ENCODE results near the gene ARNT2.
A peak's percentile ranks its signal among the peaks of the same experiment; 100 is the strongest.

ARNT2 gene

DNA sequence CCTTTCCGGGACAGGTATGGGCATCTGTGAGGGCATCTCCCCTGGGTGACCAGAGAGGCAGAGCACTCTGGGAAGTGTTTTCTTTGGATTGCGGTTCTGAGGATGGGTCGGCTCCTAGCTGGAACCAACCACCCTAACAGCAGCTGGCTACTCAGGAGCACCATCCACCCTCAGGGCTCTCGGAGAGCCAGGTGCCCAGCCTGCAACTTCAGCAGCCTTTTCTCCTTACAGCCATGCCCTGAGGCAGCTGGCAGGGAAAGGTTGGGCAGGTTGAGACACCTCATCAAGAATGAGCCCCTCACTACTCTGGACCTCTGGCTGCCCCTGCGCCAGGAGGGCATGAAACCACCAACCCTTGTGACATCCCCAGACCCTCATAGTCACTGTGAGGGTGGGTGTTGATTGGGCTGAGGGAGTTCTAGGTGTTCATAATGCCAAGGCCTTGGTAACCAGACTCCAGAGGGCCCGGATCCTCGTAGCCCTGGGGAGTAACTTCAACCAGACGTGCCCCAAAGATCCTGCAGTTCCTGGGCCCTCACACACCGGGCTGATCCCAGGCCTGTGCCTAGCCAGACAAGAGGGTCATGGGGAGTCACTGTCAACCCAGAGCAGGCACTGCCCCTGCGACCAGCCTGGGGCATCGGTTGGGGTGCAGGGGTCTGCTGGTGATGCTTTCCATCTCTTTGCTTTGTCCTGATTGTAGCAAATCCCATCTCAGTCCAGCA lies 176.5 kb downstream of the ARNT2 start:
- DNase-seq, result no peak

- no peak for DNase-seq
Measured at GRCh38 chr15:80581976-80582375, 177.8 kb downstream of the ARNT2 start.

DNA sequence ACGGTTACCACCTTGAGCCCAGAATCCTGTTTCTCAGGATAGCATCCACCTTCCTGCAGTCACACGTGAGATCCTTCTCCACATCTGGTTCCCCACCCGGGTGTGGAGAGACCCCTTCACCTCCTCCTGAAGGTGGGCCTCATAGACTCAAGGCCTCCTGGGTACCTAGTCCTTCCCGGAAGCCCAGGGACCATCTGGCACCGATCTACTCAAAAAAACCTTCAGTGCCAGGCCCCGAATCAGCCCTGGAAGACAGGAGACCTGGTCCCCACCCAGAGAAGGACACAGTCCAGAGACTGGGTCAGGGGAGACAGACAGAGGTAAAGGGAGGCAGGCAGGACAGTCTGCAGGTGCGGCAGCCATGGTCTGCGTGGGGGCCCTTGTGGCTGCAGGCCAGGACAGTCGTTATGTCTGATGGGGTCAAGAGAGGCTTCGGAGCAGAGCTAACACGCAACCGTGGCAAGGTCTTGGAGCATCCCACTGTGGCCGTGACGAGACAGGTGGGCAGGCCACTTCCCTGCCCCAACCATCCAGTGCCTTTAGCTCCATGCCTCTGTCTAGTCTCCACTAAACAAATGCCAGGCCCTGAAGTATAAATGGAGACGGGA lies 178.7 kb downstream of the ARNT2 start:
- DNase-seq, result no peak

- DNase-seq, result no peak
Measured at GRCh38 chr15:80584561-80584964, 180.4 kb downstream of the ARNT2 start.

DNA sequence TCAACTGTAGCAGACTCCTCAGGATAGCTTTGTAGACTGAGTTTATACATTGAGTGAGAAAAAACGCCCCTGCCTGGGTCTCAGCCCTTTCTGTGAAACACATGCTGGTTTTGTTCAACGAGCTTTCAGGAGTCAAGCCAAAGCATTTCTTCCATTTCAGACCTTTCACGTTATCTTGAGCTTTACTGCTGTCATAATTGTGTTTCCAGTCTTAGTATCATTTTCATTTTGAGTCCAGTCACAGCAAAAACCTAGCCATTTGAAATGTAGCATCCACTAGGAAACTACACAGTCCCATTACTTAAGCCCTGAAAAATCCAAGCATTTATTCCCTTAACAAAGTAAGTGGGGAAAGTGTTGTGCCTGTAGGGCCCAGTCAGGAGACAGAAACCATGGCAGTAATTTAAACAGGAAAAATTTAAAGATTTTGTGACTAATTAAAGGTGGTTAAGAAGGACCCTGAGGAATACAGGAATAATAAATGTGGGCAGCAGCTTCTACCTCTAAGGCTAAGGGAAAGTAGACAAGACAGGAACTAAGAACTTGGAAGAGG lies 180.9 kb downstream of the ARNT2 start:
- no peak for DNase-seq

DNA sequence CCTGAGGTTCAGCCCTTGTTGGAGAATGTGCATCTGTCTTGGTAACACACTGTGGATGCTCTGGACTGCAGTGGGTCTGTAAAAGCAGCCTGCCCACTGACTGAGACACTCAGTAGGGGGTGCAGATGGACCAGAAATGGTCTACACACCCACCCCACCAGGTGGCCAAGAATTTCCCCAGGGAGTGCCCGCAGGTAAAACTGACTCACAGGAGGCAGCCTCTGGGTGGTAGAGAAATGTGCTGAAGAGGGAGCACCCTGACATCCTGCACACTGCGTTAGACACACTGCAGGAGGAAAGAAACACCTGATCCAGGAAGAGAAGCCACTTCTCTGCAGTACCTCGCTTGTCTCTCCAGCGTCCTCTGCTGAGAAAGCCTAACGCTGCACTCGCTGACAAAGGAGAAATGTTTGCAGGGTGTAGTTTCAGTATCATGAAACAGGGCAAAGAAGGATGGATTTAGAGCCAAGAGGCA lies 181.4 kb downstream of the ARNT2 start:
- DNase-seq, result no peak

- DNase-seq, result no peak
Measured at GRCh38 chr15:80586161-80586560, 182.0 kb downstream of the ARNT2 start.

DNA sequence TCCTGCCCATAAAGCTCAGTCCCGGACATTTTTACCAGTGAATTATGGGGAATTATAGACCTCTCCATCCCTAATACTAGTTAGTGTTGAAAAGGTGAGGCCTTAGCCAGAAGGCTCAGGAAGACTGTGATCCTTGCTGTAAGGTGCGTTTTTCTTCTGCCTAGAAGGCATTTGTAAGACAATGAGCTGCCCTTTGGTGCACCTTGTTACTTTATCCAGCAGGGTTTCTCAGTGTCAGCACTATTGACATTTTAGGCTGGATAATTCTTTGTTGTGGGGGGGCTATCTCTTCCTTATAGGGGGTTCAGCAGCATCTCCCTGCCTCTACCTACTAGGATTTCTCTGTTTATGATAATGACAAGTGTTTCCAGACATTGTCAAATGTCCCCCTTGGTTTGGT lies 182.8 kb downstream of the ARNT2 start:
- DNase-seq, result no peak

GRCh38 chr15:80587816-80588456 lies 183.8 kb downstream of the ARNT2 start:
- DNase-seq, result no peak

DNA sequence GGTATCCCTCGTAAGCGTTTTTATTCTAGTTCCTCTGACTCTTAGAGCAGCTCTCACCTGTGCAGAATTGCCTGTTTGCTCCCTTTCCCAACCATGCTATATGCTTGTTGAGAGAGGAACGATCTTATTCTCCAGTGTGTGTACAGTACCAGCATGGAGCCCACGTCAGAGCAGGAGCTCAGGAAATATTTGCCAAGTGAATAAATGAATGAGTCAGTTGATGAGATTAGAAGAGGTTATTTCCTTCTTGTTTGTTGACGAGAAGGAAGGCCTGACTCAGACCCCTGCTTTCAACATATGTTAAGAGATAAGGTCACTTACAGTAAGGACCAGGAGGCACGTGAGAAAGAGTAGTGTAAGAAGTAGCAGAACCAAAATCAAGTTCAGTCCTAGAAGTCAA lies 184.6 kb downstream of the ARNT2 start:
- DNase-seq, result peak; percentile 7 to 27 (median 19)

DNA sequence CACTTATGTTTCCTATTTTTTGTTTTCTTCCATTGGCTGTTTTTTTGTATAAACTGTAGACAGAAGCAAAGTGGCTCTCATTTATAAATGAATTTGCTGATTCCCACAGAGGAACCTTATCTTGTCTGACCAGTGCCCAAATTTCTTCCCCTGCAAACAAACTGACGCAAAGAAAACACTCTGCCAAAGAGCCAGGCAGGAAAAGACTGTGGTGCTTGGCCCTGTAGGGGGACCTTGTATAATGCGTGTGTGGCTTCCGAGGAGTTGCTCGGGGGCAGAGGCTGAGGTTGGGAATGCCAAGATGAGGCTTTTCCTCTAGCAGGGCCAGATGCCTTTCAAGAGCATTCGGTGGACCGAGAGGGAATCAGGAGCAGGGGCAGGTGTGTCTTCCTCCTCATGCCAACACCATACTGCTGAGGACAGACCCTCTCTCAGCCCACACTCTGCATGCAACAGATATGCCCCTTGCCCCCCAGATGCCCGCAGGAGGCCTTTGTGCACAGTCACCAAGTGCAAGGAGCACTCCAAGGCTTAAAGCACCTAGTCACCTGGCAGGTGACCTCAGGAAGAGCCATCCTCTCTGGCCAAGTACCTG lies 186.7 kb downstream of the ARNT2 start:
- DNase-seq, result no peak

DNA sequence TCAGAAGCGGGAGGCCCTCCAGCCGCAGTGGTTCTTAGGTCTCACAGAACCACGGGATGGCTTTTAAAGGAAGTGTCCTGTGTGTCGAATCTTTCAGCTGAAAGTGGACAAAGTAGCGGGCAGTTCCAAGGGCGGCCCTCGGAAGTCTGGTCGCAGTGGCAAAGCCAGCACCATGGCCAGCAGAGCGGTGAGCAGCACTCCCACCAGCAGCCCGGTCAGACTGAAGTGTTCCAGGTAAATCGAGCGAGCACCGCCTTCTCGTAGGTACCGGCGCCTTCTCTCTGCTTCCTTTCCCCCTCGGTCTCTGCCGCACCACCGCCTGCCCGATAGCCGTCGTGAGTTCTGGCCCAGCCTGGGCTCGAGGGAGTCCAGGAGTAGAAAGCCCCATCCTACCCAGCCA lies 187.3 kb downstream of the ARNT2 start:
- no peak for DNase-seq

DNA sequence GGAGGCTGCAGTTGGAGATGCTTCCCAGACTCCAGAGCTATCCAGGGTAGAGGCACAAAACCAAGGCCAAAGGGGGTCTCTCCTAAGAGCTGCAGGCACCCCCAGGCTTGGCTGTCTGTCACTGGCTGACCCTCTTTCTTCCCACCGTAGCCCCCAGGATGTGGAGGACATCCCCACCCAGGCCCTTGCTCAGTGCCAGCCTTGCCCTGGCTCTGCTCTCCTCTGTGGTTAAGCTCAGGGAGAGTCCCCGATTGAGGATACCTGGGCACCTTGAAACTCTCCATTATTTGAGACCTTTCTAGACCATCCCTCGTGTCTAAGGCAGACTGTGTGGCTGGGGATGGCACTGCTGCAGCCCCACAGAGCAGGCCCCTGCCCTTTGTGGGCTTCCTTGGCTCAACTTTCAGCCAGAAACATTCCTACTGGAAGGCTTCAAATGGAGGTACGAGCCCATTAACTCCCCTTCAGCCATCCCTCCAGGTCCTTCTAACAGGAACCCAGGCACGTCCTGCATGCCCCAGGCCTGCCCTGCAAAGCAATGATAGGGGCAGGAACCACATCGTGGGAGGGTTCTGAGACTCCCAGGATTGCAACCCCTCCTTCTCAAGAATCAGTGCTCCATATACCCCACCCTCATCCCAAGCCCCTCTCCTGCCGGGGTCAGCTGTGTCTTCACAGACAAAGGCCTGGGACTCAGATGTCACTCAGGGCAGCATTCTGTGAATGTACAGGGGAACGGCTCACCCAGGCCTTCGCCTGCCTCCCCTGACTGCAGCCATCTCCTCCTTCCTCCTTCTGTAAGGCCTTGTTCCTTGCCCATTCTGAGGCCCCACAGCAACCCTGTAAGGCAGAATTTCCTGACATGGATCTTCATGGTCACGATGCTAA lies 188.0 kb downstream of the ARNT2 start:
- no peak for DNase-seq

- DNase-seq, result no peak
Measured at GRCh38 chr15:80593486-80594030, 189.4 kb downstream of the ARNT2 start.

- DNase-seq, result no peak
Measured at GRCh38 chr15:80594091-80594889, 190.1 kb downstream of the ARNT2 start.

DNA sequence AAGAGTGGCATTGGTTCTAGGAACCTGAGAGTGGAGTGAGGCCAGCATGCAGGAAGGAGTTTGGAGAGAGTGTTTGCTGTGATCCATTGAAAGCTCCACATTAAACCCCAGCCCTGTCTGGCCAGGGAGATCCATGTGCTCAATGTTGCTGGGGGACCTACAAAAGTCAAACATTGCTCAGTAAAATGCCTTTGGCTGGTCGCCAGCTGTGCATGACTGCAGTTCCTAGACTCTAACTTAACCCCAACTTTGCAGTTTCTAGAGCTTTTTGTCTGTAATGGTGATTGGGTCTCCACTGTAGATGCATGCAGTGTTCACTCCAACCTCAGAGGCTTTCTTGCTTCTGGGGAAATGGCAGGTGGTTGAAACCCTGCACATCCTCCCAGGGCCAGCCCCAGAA lies 191.2 kb downstream of the ARNT2 start:
- DNase-seq, result no peak

- DNase-seq, result no peak
Measured at GRCh38 chr15:80596521-80596976, 192.4 kb downstream of the ARNT2 start.

- DNase-seq, result no peak
Measured at GRCh38 chr15:80597076-80597475, 192.9 kb downstream of the ARNT2 start.

GRCh38 chr15:80599359-80599758 lies 195.2 kb downstream of the ARNT2 start:
- DNase-seq, result peak in 1 of 3 donors; percentile 12

DNA sequence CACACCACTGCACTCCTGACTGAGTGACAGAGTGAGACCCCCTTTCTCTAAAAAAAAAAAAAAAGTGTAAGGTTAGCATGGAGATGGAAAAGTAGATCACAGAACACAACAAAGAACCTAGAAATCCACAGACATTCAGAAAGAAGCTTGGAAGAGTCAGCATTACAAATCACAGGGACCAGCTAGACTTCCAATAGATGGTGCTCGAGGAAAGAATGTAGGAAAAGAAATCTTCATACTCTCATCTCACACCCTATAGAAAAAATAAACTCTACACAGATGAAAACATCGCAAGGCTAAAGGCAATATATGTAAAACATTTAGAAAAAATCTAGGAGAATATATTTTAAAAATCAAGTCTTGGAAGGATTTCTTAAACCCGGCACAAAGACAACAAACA lies 196.4 kb downstream of the ARNT2 start:
- no peak for DNase-seq

DNA sequence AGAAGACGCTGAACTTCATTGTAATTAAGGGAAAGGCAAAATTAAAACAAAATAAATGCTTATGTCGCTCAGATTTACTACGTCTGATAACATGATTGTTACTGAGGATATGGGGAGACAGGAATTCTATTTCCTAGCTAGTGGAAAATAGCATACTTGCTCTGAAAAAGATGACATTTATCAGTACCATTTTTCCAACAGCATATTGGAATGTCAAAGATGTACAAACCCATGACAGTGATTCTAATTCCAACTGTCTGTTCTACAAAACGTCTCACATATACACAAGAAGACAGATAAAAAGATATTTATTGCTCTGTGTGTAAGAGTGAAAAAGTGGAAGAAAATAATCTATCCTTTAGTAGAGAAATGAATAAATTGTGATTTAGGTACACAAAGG lies 197.1 kb downstream of the ARNT2 start:
- DNase-seq, result no peak
